Body of pancreas (tissue), 4 donors: ENCODE data around the gene AP3D1.

Experiments
- POLR2A ChIP-seq, 3 donors: fragments of 450-650 bp; IDR thresholded peaks; one replicate each; pipeline ENCODE4 v1.6.1; 2016; ENCODE audit warnings: antibody characterized with exemption in 3 of 3, mild to moderate bottlenecking in 2 of 3
- TF ChIP-seq, protein P1 (sequence below), 7 experiments: fragments of 450-650 bp in 4 of 7; fragments of 200-600 bp in 3 of 7; sonication (generic) in 3 of 7; IDR thresholded peaks; one replicate each; pipeline ENCODE4 v1.5.1; 2016 to 2019; ENCODE audit warnings: antibody characterized with exemption in 7 of 7

DNA sequence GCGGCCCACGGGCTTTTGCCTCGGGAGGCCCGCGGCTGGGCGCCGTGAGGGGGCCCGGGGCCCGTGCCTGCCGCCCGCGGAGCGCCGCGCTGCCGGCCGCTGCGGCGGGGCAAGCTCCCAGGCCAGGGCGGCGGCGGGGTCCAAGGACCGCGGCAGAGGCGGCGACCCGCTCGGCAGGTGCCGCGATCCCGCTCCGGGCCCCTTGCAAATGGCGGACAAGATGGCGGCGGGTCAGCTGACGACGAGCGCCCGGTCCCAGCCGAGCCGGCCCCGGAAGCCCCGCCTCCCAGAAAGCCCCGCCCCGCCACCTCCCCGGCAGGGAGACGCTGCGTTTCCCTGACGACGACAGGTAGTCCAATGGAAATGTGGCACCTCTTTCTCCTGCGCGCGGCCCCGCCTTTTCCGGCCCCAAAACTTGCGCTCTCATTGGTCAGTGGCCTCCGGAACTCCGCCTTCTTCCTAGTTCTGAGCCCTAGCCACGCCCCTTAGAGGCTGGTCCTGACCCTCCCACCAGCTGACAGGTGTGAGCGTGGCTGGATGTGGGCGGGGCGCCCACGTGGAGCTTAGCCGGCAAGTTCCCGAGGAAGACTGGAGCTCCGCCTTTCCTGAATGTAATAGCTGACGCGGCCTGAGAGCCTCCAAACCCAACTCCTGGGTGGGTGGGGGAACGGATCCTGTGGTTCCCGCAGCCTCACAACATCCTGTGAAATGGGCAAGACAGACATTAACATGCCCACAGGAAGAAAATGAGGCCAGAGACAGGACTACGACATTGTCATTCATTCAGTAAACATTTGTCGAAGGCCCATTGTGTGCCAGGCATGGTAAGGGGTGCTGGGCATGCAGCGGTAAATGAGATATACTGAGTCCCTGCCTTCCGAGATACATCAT, at the start of gene AP3D1:
- TF ChIP-seq, protein P1, sequence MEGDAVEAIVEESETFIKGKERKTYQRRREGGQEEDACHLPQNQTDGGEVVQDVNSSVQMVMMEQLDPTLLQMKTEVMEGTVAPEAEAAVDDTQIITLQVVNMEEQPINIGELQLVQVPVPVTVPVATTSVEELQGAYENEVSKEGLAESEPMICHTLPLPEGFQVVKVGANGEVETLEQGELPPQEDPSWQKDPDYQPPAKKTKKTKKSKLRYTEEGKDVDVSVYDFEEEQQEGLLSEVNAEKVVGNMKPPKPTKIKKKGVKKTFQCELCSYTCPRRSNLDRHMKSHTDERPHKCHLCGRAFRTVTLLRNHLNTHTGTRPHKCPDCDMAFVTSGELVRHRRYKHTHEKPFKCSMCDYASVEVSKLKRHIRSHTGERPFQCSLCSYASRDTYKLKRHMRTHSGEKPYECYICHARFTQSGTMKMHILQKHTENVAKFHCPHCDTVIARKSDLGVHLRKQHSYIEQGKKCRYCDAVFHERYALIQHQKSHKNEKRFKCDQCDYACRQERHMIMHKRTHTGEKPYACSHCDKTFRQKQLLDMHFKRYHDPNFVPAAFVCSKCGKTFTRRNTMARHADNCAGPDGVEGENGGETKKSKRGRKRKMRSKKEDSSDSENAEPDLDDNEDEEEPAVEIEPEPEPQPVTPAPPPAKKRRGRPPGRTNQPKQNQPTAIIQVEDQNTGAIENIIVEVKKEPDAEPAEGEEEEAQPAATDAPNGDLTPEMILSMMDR (IDR thresholded peaks at IDR 0.05) = peak in 1 of 7 experiments; percentile 6
- TF ChIP-seq POLR2A (IDR thresholded peaks at IDR 0.05) = peak in 1 of 3 donors; percentile 38
